Measurements from ENCODE around the gene EEF2KMT.
"Not testable (repeated sequence)": the region's sequence is repeated elsewhere in the genome, so short reads cannot be mapped to it uniquely, and the experiment has no call there.

GRCh38 chr16:5080461-5080860, 17.1 kb downstream of the EEF2KMT start:
- not testable (repeated sequence) for TF ChIP-seq CTCF, POLR2A (IDR thresholded peaks at IDR 0.05)
